SJSA1 (cell line): ENCODE data around the gene TMEM98. TPM values are rescaled to one million over a fixed set of nuclear protein-coding genes. Genes with fewer than 3 reads are reported as not detected.

Experiments
- DNase-seq, 2 experiments: peaks; one replicate each; pipeline ENCODE4 v3.0.0-alpha.2; 2015 to 2020; ENCODE audit warnings: low spot score in 2 of 2, low read depth in 1 of 2
- H3K27ac ChIP-seq: fragments of 250-450 bp; sonication (Bioruptor Pico); 2 replicates; pipeline ENCODE4 v1.5.1; 2020; ENCODE audit warnings: mild to moderate bottlenecking, moderate library complexity
- H3K27me3 ChIP-seq: fragments of 250-450 bp; sonication (Bioruptor Pico); replicated peaks from 2 replicates; pipeline ENCODE4 v1.5.1; 2020; ENCODE audit warnings: mild to moderate bottlenecking, moderate library complexity
- H3K36me3 ChIP-seq: fragments of 250-450 bp; sonication (Bioruptor Pico); 2 replicates; pipeline ENCODE4 v1.5.1; 2020; ENCODE audit warnings: mild to moderate bottlenecking
- H3K4me1 ChIP-seq: fragments of 250-450 bp; sonication (Bioruptor Pico); replicated peaks from 2 replicates; pipeline ENCODE4 v1.6.1; 2021; ENCODE audit warnings: mild to moderate bottlenecking
- H3K4me3 ChIP-seq: fragments of 250-450 bp; sonication (Bioruptor Pico); 2 replicates; pipeline ENCODE4 v1.5.1; 2020; ENCODE audit warnings: mild to moderate bottlenecking
- H3K9me3 ChIP-seq: fragments of 250-450 bp; sonication (Bioruptor Pico); replicated peaks from 2 replicates; pipeline ENCODE4 v1.5.1; 2020; ENCODE audit warnings: mild to moderate bottlenecking
- total RNA-seq: library from RNA; depleted of rRNA; stranded (reverse); fragments of >200 nt; shearing (Covaris generic); gene quantifications from 2 replicates; pipeline ENCODE4 v1.2.3, GENCODE V29; 2014; rRNA removed

TMEM98 gene
- total RNA-seq, 1 experiment from 2014 or later, result 125 TPM

- DNase-seq, result no peak
- Histone ChIP-seq H3K4me1 (no peaks in the 10 kb centered on the region), H3K27ac (no peak overlapping the region), H3K27me3 (no peaks in the 10 kb centered on the region), H3K4me3 (no peak overlapping the region), H3K9me3 (no peaks in the 10 kb centered on the region), H3K36me3 (no peaks in the 10 kb centered on the region)
Observed at GRCh38 chr17:32988481-32989101, 60.6 kb downstream of the TMEM98 start.

- no peaks in the 10 kb centered on the region for H3K9me3 ChIP-seq
- no peak overlapping the region for H3K27ac ChIP-seq
- no peak for DNase-seq
- H3K27me3 ChIP-seq, result no peaks in the 10 kb centered on the region
- H3K4me3 ChIP-seq, result no peak overlapping the region
- H3K36me3 ChIP-seq, result no peaks in the 10 kb centered on the region
- no peaks in the 10 kb centered on the region for H3K4me1 ChIP-seq
Observed at GRCh38 chr17:32992321-32993033, 64.5 kb downstream of the TMEM98 start.

- Histone ChIP-seq H3K9me3 (no peaks in the 10 kb centered on the region), H3K27ac (no peak overlapping the region), H3K27me3 (no peaks in the 10 kb centered on the region), H3K4me1 (no peaks in the 10 kb centered on the region), H3K4me3 (no peak overlapping the region), H3K36me3 (no peaks in the 10 kb centered on the region)
- no peak for DNase-seq
Observed at GRCh38 chr17:32993977-32994376, 66.0 kb downstream of the TMEM98 start.

Other genes with a start within 250 kb of the TMEM98 start
- 1.1 and 1.7 TPM in 2 replicates for gene MYO1D, start 51.0 kb upstream of the TMEM98 start, total RNA-seq
- gene SPACA3, start 63.7 kb downstream of the TMEM98 start, total RNA-seq, result not detected in 2 replicates